ENCODE results near the gene LMF2.
"Not testable (repeated sequence)": the region's sequence is repeated elsewhere in the genome, so short reads cannot be mapped to it uniquely, and the experiment has no call there.

LMF2 gene

GRCh38 chr22:50533856-50534711, 26.6 kb upstream of the LMF2 start:
- DNase-seq = not testable (repeated sequence)

- no peak for DNase-seq
These were observed 25.6 kb upstream of the LMF2 start for GRCh38 chr22:50532824-50533796.

- no peak for DNase-seq
These were observed 24.6 kb upstream of the LMF2 start for GRCh38 chr22:50531962-50532674.

- no peak for DNase-seq
These were observed 24.1 kb upstream of the LMF2 start for GRCh38 chr22:50531546-50531961.

- no peak for DNase-seq
These were observed 23.5 kb upstream of the LMF2 start for GRCh38 chr22:50530877-50531545.

GRCh38 chr22:50530580-50530876, 23.0 kb upstream of the LMF2 start:
- no peak for DNase-seq

GRCh38 chr22:50529897-50530579, 22.5 kb upstream of the LMF2 start, which contains the start of gene TYMP:
TSS of gene TYMP (minus strand) at chr22:50530012. CDS start at chr22:50529709, 303 bp downstream.
- no peak for DNase-seq

- no peak for DNase-seq
These were observed 22.0 kb upstream of the LMF2 start for GRCh38 chr22:50529416-50529896.

- no peak for DNase-seq
These were observed 21.3 kb upstream of the LMF2 start for GRCh38 chr22:50528682-50529415.

GRCh38 chr22:50527921-50528681, 20.6 kb upstream of the LMF2 start:
- no peak for DNase-seq

GRCh38 chr22:50526834-50527801, 19.6 kb upstream of the LMF2 start:
- no peak for DNase-seq

GRCh38 chr22:50526108-50526833, 18.8 kb upstream of the LMF2 start:
- no peak for DNase-seq

GRCh38 chr22:50525858-50526107, 18.3 kb upstream of the LMF2 start:
- DNase-seq = peak; percentile 66

GRCh38 chr22:50525104-50525857, 17.8 kb upstream of the LMF2 start, which contains the start of gene SCO2:
TSS of gene SCO2 (minus strand) at chr22:50525598. CDS start at chr22:50524411, 1,187 bp downstream.
- peak; percentile 80 for DNase-seq

- DNase-seq = no peak
These were observed 17.2 kb upstream of the LMF2 start for GRCh38 chr22:50524676-50525103.

GRCh38 chr22:50523806-50524675, 16.5 kb upstream of the LMF2 start:
- peak; percentile 33 for DNase-seq

- no peak for DNase-seq
These were observed 15.9 kb upstream of the LMF2 start for GRCh38 chr22:50523458-50523805.

All from NCI-H526 treated with DMSO at 0.1 percent for 48 hours (cell line).